ENCODE data around the gene DCUN1D2.

DCUN1D2 gene

GRCh38 chr13:113514847-113515246 lies 24.3 kb upstream of the DCUN1D2 start:
- Histone ChIP-seq H3K27ac (ENCODE audit: low read length) (no peak overlapping the region), H3K27me3 (ENCODE audit: insufficient read depth, low read length) (no peaks in the 10 kb centered on the region), H3K36me3 (ENCODE audit: insufficient read depth, low read depth, low read length) (peaks cover 31% of the 10 kb centered on the region), H3K4me1 (ENCODE audit: insufficient read depth, low read length) (no peaks in the 10 kb centered on the region), H3K4me3 (ENCODE audit: low read length) (no peak overlapping the region), H3K9me3 (ENCODE audit: insufficient read depth, low read depth, low read length) (no peaks in the 10 kb centered on the region), H3K9ac (ENCODE audit: low read depth, low read length) (no peak overlapping the region)

GRCh38 chr13:113513761-113514160 lies 23.2 kb upstream of the DCUN1D2 start:
- H3K9ac ChIP-seq (ENCODE audit: low read depth, low read length): no peak overlapping the region
- no peak overlapping the region for H3K27ac ChIP-seq (ENCODE audit: low read length)
- H3K27me3 ChIP-seq (ENCODE audit: insufficient read depth, low read length): no peaks in the 10 kb centered on the region
- H3K9me3 ChIP-seq (ENCODE audit: insufficient read depth, low read depth, low read length): no peaks in the 10 kb centered on the region
- H3K4me1 ChIP-seq (ENCODE audit: insufficient read depth, low read length): no peaks in the 10 kb centered on the region
- H3K36me3 ChIP-seq (ENCODE audit: insufficient read depth, low read depth, low read length): peaks cover 35% of the 10 kb centered on the region
- H3K4me3 ChIP-seq (ENCODE audit: low read length): no peak overlapping the region

DNA sequence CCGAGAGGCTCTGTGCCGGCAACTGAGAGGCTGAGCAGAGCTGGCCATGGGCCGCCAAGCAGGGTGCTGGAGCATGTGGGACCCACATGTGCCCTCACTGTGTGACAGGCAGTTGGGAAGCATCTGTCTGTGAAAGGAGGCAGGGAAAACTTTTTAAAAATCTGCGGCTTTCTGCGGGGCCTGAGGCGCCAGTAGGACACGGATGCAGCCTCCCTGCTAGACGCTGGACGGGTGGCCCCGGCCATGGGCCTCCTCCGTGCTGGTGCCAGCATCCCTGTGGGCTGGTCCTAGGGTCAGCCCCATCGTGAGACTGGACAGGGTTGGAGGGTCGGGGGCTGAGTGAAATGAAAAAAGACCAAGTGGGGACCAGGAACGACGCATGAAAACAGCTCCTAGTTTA lies 20.9 kb upstream of the DCUN1D2 start:
- Histone ChIP-seq H3K9ac (ENCODE audit: low read depth, low read length) (no peak overlapping the region), H3K36me3 (ENCODE audit: insufficient read depth, low read depth, low read length) (peaks cover 49% of the 10 kb centered on the region)

GRCh38 chr13:113510871-113511270 lies 20.4 kb upstream of the DCUN1D2 start:
- no peak overlapping the region for H3K27ac ChIP-seq (ENCODE audit: low read length)
- no peaks in the 10 kb centered on the region for H3K9me3 ChIP-seq (ENCODE audit: insufficient read depth, low read depth, low read length)
- H3K9ac ChIP-seq (ENCODE audit: low read depth, low read length): no peak overlapping the region
- H3K4me3 ChIP-seq (ENCODE audit: low read length): no peak overlapping the region
- H3K36me3 ChIP-seq (ENCODE audit: insufficient read depth, low read depth, low read length): peaks cover 48% of the 10 kb centered on the region
- no peaks in the 10 kb centered on the region for H3K4me1 ChIP-seq (ENCODE audit: insufficient read depth, low read length)
- no peaks in the 10 kb centered on the region for H3K27me3 ChIP-seq (ENCODE audit: insufficient read depth, low read length)

More for the DNA sequence above, 20.9 kb upstream of the DCUN1D2 start:
- H3K9me3 ChIP-seq (ENCODE audit: insufficient read depth, low read depth, low read length): no peaks in the 10 kb centered on the region
- H3K27ac ChIP-seq (ENCODE audit: low read length): no peak overlapping the region
- no peaks in the 10 kb centered on the region for H3K27me3 ChIP-seq (ENCODE audit: insufficient read depth, low read length)
- no peaks in the 10 kb centered on the region for H3K4me1 ChIP-seq (ENCODE audit: insufficient read depth, low read length)
- no peak overlapping the region for H3K4me3 ChIP-seq (ENCODE audit: low read length)

DNA sequence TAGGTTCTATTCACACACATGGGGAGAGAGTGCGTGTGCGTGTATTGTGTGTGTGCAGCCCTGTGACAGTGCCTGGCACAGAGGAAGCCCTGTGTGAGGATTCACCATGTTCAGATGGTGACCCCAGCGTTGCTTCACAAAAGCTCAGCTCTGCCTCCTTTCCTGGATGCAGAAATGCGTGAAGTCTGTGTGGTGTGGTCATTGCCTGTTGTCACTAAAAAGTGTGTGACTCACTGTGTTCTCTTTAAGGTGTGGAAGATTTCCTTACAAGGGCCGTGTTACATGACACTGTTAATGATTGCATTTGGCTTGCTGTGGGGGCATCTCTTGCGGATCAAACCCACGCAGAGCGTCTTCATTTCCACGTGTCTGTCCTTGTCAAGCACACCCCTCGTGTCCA lies 19.5 kb upstream of the DCUN1D2 start:
- no peaks in the 10 kb centered on the region for H3K9me3 ChIP-seq (ENCODE audit: insufficient read depth, low read depth, low read length)
- peaks cover 51% of the 10 kb centered on the region for H3K36me3 ChIP-seq (ENCODE audit: insufficient read depth, low read depth, low read length)
- no peak overlapping the region for H3K9ac ChIP-seq (ENCODE audit: low read depth, low read length)
- no peak overlapping the region for H3K27ac ChIP-seq (ENCODE audit: low read length)
- no peak overlapping the region for H3K4me3 ChIP-seq (ENCODE audit: low read length)
- no peaks in the 10 kb centered on the region for H3K27me3 ChIP-seq (ENCODE audit: insufficient read depth, low read length)
- H3K4me1 ChIP-seq (ENCODE audit: insufficient read depth, low read length): no peaks in the 10 kb centered on the region

DNA sequence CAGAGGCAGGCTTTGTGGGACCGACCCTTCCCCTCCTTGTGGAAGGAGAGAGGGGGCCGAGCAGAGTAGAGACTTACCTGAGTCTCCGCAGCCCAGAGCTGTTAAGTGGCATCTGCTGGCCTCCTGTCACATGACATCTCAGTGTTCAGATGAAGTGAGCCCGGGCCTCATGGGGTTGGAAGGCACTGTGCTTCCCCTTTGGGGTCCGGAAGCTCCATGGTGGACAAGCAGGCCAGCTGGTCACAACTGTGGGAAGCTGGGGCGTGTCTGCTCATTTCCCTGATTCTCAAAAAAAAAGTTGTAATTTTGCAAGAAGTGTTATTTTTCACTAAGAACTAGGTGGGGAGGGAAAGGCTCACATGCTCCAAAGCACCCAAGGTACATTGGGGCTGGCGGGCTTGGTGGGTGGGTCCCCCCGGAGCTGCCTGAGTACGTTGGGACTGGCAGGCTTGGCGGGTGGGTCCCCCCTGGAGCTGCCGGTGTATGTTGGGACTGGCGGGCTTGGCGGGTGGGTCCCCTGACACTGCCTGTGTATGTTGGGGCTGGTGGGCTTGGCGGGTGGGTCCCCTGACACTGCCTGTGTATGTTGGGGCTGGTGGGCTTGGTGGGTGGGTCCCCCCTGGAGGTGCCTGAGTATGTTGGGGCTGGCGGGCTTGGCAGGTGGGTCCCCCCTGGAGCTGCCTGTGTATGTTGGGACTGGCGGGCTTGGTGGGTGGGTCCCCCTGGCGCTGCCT lies 18.2 kb upstream of the DCUN1D2 start:
- no peak overlapping the region for H3K4me3 ChIP-seq (ENCODE audit: low read length)
- no peak overlapping the region for H3K27ac ChIP-seq (ENCODE audit: low read length)
- no peaks in the 10 kb centered on the region for H3K9me3 ChIP-seq (ENCODE audit: insufficient read depth, low read depth, low read length)
- no peaks in the 10 kb centered on the region for H3K4me1 ChIP-seq (ENCODE audit: insufficient read depth, low read length)
- peaks cover 59% of the 10 kb centered on the region for H3K36me3 ChIP-seq (ENCODE audit: insufficient read depth, low read depth, low read length)
- H3K27me3 ChIP-seq (ENCODE audit: insufficient read depth, low read length): no peaks in the 10 kb centered on the region
- H3K9ac ChIP-seq (ENCODE audit: low read depth, low read length): no peak overlapping the region

DNA sequence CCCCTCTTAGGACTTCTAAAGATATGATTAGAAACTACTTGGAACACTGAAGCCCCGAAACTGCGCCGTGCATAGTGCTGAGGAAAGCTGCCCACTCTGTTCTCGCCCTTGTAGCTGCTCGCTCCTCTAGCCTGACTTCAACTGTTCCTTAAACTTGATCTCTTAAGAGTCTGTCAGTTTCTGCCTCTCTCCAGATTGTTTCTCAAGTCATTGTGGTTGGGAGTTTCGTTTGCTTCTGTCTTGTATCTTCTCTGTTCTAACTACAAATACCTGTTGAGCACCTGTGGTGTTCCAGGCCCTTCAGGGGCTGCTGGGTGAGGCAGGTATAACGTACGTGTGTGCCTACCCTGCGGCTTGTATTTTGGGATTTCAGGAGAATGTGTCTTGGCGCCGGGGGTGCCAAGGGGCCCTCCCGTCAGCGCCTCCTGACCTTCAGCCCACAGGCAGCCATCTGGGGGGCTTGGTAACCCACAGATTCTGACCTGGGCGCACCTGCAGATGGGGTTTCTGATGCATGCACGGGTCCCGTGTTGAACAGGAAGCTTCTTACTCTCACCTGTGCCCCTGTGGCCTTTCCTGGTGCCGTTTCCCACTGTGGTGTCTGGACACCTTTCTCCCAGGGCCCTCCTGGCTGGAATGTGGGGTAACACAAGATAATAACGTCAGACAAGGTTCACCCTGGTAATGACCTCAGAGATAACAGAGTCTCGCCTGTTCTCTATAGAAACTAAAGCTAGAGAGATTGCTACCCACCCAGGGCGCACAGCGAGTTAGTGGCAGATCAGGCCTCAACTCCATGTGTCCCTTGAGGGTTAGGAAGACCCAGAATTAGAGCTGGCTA lies 17.2 kb upstream of the DCUN1D2 start:
- H3K9ac ChIP-seq (ENCODE audit: low read depth, low read length): no peak overlapping the region
- H3K4me3 ChIP-seq (ENCODE audit: low read length): no peak overlapping the region
- no peak overlapping the region for H3K27ac ChIP-seq (ENCODE audit: low read length)
- H3K4me1 ChIP-seq (ENCODE audit: insufficient read depth, low read length): no peaks in the 10 kb centered on the region
- no peaks in the 10 kb centered on the region for H3K9me3 ChIP-seq (ENCODE audit: insufficient read depth, low read depth, low read length)
- H3K27me3 ChIP-seq (ENCODE audit: insufficient read depth, low read length): no peaks in the 10 kb centered on the region
- peaks cover 69% of the 10 kb centered on the region for H3K36me3 ChIP-seq (ENCODE audit: insufficient read depth, low read depth, low read length)

DNA sequence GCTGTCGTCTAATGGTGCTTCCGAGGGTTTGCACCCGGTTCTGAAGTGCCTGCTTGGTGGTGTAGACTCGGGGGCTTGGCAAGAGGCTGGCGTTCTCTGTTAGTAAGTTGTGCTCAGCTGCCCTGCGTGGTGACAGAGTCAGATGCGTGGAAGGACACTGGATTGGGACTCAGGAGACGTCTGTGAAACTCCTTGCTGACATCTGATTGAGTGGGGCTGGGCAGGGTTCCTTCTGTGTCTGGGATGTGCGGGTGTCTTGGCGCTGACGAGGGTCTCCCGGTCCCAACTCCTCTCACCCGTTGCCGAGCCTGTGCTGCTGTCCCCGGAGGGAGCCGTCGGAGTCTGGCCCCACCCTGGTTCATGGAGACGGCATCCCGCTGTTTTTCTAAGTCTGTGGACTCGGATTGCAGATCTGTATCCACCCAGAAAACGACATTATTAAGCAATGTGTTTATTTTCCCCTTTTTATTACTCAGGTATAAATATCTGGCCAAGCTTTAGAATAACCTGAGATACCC lies 16.4 kb upstream of the DCUN1D2 start:
- no peak overlapping the region for H3K27ac ChIP-seq (ENCODE audit: low read length)
- no peak overlapping the region for H3K4me3 ChIP-seq (ENCODE audit: low read length)
- H3K9ac ChIP-seq (ENCODE audit: low read depth, low read length): no peak overlapping the region
- peaks cover 77% of the 10 kb centered on the region for H3K36me3 ChIP-seq (ENCODE audit: insufficient read depth, low read depth, low read length)
- no peaks in the 10 kb centered on the region for H3K27me3 ChIP-seq (ENCODE audit: insufficient read depth, low read length)
- H3K4me1 ChIP-seq (ENCODE audit: insufficient read depth, low read length): no peaks in the 10 kb centered on the region
- H3K9me3 ChIP-seq (ENCODE audit: insufficient read depth, low read depth, low read length): no peaks in the 10 kb centered on the region

GRCh38 chr13:113506025-113506685 lies 15.6 kb upstream of the DCUN1D2 start:
- Histone ChIP-seq H3K36me3 (ENCODE audit: insufficient read depth, low read depth, low read length) (peaks cover 79% of the 10 kb centered on the region), H3K9ac (ENCODE audit: low read depth, low read length) (no peak overlapping the region), H3K27ac (ENCODE audit: low read length) (no peak overlapping the region)

GRCh38 chr13:113502686-113503085 lies 12.2 kb upstream of the DCUN1D2 start:
- no peaks in the 10 kb centered on the region for H3K4me1 ChIP-seq (ENCODE audit: insufficient read depth, low read length)
- no peak overlapping the region for H3K4me3 ChIP-seq (ENCODE audit: low read length)
- no peak overlapping the region for H3K9ac ChIP-seq (ENCODE audit: low read depth, low read length)
- H3K9me3 ChIP-seq (ENCODE audit: insufficient read depth, low read depth, low read length): no peaks in the 10 kb centered on the region
- no peaks in the 10 kb centered on the region for H3K27me3 ChIP-seq (ENCODE audit: insufficient read depth, low read length)
- H3K36me3 ChIP-seq (ENCODE audit: insufficient read depth, low read depth, low read length): peaks cover 89% of the 10 kb centered on the region
- H3K27ac ChIP-seq (ENCODE audit: low read length): no peak overlapping the region

More at GRCh38 chr13:113506025-113506685, 15.6 kb upstream of the DCUN1D2 start:
- no peaks in the 10 kb centered on the region for H3K4me1 ChIP-seq (ENCODE audit: insufficient read depth, low read length)
- no peaks in the 10 kb centered on the region for H3K27me3 ChIP-seq (ENCODE audit: insufficient read depth, low read length)
- H3K9me3 ChIP-seq (ENCODE audit: insufficient read depth, low read depth, low read length): no peaks in the 10 kb centered on the region
- H3K4me3 ChIP-seq (ENCODE audit: low read length): no peak overlapping the region

GRCh38 chr13:113500530-113501265 lies 10.2 kb upstream of the DCUN1D2 start:
- no peaks in the 10 kb centered on the region for H3K27me3 ChIP-seq (ENCODE audit: insufficient read depth, low read length)
- H3K9ac ChIP-seq (ENCODE audit: low read depth, low read length): no peak overlapping the region
- H3K36me3 ChIP-seq (ENCODE audit: insufficient read depth, low read depth, low read length): peaks cover 93% of the 10 kb centered on the region
- H3K9me3 ChIP-seq (ENCODE audit: insufficient read depth, low read depth, low read length): no peaks in the 10 kb centered on the region
- H3K27ac ChIP-seq (ENCODE audit: low read length): no peak overlapping the region
- H3K4me1 ChIP-seq (ENCODE audit: insufficient read depth, low read length): peaks cover under 1% of the 10 kb centered on the region; the same call in 1 of the 2 replicates
- no peak overlapping the region for H3K4me3 ChIP-seq (ENCODE audit: low read length)
